Astrocyte of the cerebellum (primary cell): Measurements from ENCODE around the gene KCNMA1.
"Not testable (repeated sequence)": the region's sequence is repeated elsewhere in the genome, so short reads cannot be mapped to it uniquely, and the experiment has no call there.

Source experiments
- DNase-seq: peaks from one replicate; pipeline ENCODE4 v3.0.0-alpha.2; 2011; ENCODE audit warnings: low read depth
- H3K4me3 ChIP-seq: 2 replicates; pipeline ENCODE4 v1.5.1; 2011; ENCODE audit warnings: mild to moderate bottlenecking, low read depth, low read length, moderate library complexity
- in situ Hi-C: cut with HindIII; loops from 2 replicates; pipeline ENCODE4 v1.10.0; 2017; ENCODE audit warnings: low sequenced_read_pairs
- TF ChIP-seq, protein P1 (sequence below): IDR thresholded peaks from 2 replicates; pipeline ENCODE4 v1.5.1; 2012; ENCODE audit warnings: low read length, low read depth, moderate library complexity, mild to moderate bottlenecking; ENCODE audit errors: missing control alignments

Gene KCNMA1

DNA sequence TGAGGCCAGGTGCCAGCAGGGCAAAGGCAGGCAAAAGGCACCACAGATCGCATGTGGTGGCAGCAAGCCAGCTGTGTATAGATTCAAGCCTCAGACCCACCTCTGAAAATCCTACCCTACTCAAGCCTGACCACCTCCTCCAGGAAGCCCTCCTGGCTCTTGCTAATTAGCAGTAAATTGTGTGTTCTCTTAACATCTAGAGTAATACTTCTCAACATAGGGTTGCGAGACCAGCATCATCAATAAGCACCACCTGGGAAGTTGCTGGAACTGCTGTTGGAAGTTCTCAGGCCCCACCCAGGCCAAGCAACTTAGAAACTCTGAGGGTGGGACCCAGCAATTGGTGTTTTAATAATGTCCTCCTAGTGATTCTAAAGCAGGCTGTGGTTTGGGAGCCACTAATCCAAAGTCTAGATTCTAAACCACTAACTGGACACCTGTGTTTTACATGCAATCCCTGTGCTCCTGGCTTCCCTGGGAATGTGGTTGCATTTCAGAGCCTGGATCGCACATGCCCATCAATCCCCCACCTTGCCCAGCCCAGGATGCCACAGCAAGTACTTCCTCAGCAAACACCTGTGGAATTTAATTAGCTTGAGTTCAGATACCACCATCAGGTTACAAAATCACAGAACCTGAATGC, 46.2 kb downstream of the KCNMA1 start:
- no peak for DNase-seq
- TF ChIP-seq, protein P1, sequence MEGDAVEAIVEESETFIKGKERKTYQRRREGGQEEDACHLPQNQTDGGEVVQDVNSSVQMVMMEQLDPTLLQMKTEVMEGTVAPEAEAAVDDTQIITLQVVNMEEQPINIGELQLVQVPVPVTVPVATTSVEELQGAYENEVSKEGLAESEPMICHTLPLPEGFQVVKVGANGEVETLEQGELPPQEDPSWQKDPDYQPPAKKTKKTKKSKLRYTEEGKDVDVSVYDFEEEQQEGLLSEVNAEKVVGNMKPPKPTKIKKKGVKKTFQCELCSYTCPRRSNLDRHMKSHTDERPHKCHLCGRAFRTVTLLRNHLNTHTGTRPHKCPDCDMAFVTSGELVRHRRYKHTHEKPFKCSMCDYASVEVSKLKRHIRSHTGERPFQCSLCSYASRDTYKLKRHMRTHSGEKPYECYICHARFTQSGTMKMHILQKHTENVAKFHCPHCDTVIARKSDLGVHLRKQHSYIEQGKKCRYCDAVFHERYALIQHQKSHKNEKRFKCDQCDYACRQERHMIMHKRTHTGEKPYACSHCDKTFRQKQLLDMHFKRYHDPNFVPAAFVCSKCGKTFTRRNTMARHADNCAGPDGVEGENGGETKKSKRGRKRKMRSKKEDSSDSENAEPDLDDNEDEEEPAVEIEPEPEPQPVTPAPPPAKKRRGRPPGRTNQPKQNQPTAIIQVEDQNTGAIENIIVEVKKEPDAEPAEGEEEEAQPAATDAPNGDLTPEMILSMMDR, result no peak
- no peak overlapping the region for H3K4me3 ChIP-seq
- in situ Hi-C loops, result no loop called here

DNA sequence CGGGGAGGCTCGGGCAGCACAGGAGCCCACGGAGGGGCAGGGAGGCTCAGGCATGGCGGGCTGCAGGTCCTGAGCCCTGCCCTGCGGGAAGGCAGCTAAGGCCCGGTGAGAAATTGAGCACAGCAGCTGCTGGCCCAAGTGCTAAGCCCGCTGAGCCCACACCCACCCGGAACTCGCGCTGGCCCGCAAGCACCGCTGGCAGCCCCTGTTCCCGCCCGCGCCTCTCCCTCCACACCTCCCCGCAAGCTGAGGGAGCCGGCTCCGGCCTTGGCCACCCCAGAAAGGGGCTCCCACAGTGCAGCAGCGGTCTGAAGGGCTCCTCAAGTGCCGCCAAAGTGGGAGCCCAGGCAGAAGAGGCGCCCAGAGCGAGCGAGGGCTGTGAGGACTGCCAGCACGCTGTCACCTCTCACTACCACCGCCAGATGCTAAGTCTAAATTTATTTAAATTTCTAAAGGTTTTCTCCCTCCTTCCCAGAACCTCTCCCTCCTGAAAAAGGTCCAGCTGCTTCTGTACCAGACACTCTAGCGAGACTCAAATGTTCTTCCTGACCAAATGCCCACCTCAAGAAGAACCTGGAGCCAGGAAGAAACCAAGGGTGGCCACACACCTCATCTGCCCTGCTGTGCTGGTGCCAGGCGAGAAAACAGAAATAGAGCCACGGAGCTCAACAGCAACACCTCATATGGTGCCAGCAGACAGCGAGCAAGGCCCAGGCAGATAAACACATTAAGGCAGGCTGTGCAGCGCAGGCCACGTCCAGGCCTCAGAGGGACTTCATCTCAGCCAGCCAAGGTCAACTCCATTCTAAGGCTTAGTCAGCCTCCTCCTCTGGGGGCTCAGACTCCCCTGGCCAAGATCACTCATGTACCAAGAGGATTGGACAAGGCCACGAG, 47.0 kb downstream of the KCNMA1 start:
- DNase-seq, result no peak
- in situ Hi-C loops, result no loop called here
- TF ChIP-seq, protein P1, result no peak
- H3K4me3 ChIP-seq, result no peak overlapping the region

DNA sequence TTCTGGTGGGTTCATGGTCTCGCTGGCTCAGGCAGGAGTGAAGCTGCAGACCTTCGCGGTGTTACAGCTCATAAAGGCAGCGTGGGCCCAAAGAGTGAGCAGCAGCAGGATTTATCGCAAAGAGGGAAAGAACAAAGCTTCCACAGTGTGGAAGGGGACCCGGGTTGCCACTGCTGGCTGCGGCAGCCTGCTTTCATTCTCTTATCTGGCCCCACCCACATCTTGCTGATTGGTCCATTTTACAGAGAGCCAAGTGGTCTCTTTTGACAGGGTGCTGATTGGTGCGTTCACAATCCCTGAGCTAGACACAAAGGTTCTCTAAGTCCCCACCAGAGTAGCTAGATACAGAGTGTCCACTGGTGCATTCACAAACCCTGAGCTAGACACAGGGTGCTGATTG, 47.9 kb downstream of the KCNMA1 start:
- in situ Hi-C loops, DNase-seq, H3K4me3 ChIP-seq: not testable (repeated sequence)

DNA sequence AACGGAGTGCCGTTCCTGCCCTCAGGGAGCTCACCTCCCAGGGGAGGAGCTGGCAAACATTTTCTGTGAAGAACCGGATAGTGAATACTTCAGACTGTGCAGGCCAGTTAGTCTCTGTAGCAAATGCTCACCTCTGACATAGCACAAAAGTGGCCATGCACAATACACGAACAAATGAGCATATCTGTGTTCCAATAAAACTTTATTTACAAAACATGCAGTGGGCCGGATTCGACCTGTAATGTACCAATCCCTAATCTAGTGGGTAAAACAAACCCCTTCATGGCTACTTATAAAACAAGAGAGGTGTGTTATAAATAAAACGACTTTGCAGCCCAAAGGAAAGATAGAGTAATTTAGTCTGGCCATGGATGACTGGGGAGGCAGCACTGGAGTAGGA, 48.7 kb downstream of the KCNMA1 start:
- in situ Hi-C loops, result no loop called here
- TF ChIP-seq, protein P1, result no peak
- DNase-seq, result no peak
- H3K4me3 ChIP-seq, result no peak overlapping the region

GRCh38 chr10:77587416-77587790, 50.2 kb downstream of the KCNMA1 start:
- TF ChIP-seq, protein P1, result no peak
- in situ Hi-C loops, result no loop called here
- no peak overlapping the region for H3K4me3 ChIP-seq
- DNase-seq, result no peak

DNA sequence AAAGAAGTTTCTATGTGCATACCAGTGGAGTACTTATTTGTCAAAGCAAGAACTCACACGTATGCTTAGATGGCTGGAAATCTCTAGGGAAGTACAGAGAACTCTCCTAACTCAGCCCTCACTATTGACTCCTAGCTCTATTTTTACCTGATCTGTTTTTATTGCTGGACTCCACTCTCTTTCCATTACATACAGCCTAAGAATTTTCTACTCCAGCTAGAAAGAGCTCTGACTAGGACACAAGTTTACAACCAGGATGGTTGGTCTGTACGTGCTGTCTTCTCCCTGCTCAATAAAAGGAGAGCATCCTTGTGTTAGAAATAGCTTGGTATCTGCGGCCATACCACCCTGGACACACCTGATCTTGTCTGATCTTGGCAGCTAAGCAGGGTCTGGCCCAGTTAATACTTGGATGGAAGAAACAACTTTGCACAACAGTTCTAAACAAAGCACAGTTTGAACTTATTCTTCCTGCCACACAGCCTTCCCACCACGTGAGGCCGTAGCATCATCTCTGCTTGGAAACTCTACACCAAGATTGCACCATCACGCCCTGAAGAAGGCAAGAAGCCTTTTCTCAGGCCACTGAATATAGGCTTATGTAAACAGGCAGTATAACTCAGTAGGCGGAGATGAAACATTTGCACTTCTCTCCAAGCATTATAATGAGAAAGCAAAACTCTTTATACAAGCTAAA, 50.7 kb downstream of the KCNMA1 start:
- in situ Hi-C loops, result no loop called here
- DNase-seq, result peak; percentile 39
- TF ChIP-seq, protein P1, result no peak
- no peak overlapping the region for H3K4me3 ChIP-seq
